Nephron progenitor cell (in vitro differentiated cells): Measurements from ENCODE around the gene PITX3.
A peak's percentile ranks its signal among the peaks of the same experiment; 100 is the strongest.

Source experiments
- DNase-seq: peaks from one replicate; pipeline ENCODE4 v3.0.0; 2021
- H3K27ac Mint-ChIP-seq: 2 replicates; pipeline ENCODE4 v1.8.0; 2021; ENCODE audit warnings: mild to moderate bottlenecking, moderate library complexity, mixed read lengths
- H3K27me3 Mint-ChIP-seq: 2 replicates; pipeline ENCODE4 v1.8.0; 2021; ENCODE audit warnings: mild to moderate bottlenecking, low read depth, mixed read lengths; ENCODE audit not compliant: poor library complexity
- H3K36me3 Mint-ChIP-seq: 2 replicates; pipeline ENCODE4 v1.8.0; 2021; ENCODE audit warnings: low read depth, mixed read lengths
- H3K4me1 Mint-ChIP-seq: 2 replicates; pipeline ENCODE4 v1.8.0; 2021; ENCODE audit warnings: mixed read lengths
- H3K4me3 Mint-ChIP-seq: 2 replicates; pipeline ENCODE4 v1.8.0; 2021; ENCODE audit warnings: mild to moderate bottlenecking, moderate library complexity, mixed read lengths
- H3K9me3 Mint-ChIP-seq: 2 replicates; pipeline ENCODE4 v1.8.0; 2021; ENCODE audit warnings: mild to moderate bottlenecking, moderate library complexity, mixed read lengths
- TF ChIP-seq, protein P1 (sequence below): fragments of 200-600 bp; sonication (generic); IDR thresholded peaks from 2 replicates; pipeline ENCODE4 v1.5.0; 2021; ENCODE audit warnings: antibody characterized with exemption

PITX3 gene

DNA sequence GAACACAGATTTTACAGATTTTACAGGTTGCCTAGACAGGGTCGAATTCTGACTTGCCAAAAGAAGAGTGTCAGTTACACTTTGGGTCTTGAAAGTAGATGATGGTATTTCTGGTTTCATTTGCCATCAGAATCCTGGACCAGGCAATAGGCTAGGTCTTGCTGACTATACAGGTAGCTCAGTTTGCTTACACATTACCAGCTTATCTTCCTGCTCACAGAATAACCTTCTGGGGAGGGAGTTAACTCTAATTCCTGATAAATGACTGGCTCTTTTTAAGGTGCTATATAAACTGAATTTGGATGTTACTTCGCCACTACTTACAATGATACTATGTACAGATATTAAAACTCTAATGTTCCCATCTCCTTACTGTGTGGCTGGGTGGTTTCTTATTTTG is 43.8 kb upstream of the PITX3 start:
- Mint-ChIP-seq H3K4me3 (no peak overlapping the region), H3K27me3 (no peaks in the 10 kb centered on the region), H3K9me3 (no peaks in the 10 kb centered on the region), H3K27ac (no peak overlapping the region), H3K4me1 (peaks cover 36% of the 10 kb centered on the region), H3K36me3 (peaks cover 31% of the 10 kb centered on the region)
- TF ChIP-seq, protein P1, sequence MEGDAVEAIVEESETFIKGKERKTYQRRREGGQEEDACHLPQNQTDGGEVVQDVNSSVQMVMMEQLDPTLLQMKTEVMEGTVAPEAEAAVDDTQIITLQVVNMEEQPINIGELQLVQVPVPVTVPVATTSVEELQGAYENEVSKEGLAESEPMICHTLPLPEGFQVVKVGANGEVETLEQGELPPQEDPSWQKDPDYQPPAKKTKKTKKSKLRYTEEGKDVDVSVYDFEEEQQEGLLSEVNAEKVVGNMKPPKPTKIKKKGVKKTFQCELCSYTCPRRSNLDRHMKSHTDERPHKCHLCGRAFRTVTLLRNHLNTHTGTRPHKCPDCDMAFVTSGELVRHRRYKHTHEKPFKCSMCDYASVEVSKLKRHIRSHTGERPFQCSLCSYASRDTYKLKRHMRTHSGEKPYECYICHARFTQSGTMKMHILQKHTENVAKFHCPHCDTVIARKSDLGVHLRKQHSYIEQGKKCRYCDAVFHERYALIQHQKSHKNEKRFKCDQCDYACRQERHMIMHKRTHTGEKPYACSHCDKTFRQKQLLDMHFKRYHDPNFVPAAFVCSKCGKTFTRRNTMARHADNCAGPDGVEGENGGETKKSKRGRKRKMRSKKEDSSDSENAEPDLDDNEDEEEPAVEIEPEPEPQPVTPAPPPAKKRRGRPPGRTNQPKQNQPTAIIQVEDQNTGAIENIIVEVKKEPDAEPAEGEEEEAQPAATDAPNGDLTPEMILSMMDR: no peak
- DNase-seq: no peak

DNA sequence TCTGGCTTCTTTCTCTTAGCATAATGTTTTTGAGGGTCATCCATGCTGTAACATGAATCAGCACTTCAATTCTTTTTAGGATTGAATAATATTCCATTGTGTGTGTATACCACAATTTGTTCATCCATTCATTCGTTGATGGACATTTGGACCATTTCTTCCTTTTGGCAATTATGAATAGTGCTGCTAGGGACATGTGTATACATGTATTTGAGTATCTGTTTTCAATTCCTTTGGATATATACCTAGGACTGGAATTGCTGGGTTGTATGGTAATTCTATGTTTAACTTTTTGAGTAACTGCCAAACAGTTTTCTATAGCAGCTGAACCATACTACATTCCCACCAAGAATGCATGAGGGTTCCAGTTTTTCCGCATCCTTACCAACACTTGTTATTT is 43.2 kb upstream of the PITX3 start:
- DNase-seq: no peak
- H3K27me3 Mint-ChIP-seq: no peaks in the 10 kb centered on the region
- H3K4me1 Mint-ChIP-seq: peaks cover 42% of the 10 kb centered on the region
- no peak overlapping the region for H3K27ac Mint-ChIP-seq
- no peak overlapping the region for H3K4me3 Mint-ChIP-seq
- no peaks in the 10 kb centered on the region for H3K9me3 Mint-ChIP-seq
- TF ChIP-seq, protein P1: no peak
- peaks cover 30% of the 10 kb centered on the region for H3K36me3 Mint-ChIP-seq

DNA sequence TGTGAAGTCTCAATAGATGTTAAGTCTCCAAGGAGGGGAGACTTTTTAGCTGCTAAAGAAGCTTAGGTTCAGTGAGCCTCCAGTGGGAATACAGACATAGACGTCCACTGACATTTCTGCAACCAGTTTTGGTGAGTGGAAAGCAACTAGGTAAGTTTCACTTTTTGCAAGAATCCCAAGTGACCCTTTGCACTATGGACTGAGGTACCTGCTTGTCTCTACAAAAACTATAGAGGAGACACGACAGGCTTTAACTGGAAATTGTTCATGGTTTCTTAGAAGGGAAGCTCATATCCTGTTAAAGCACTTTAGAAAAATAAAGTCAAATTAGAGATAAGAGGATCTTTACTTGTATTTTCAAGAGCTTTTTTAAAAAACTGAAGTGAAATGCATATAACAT is 42.6 kb upstream of the PITX3 start:
- Mint-ChIP-seq H3K4me3 (no peak overlapping the region), H3K4me1 (peaks cover 48% of the 10 kb centered on the region), H3K27ac (no peak overlapping the region), H3K27me3 (no peaks in the 10 kb centered on the region), H3K36me3 (peaks cover 24% of the 10 kb centered on the region), H3K9me3 (no peaks in the 10 kb centered on the region)
- no peak for DNase-seq
- TF ChIP-seq, protein P1: no peak

DNA sequence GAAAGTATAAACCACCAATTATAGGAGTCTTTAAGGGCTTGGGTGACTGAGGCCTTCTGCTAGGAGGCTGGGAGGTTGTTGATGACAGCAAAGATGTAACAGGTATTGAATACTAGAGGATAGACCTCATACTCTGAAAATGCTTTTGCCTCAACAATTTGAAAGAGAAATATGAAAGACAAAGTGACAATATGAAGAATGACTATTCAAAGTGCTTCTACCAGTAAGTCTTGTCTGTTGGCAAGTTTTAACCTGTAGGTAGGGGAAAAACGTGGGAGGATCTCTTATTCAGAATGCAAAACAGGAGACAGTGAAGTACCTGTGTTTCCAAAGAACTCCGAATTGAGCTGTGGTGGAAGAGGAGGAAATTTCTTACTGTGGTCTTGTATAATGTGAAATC is 42.2 kb upstream of the PITX3 start:
- H3K27ac Mint-ChIP-seq: no peak overlapping the region

DNA sequence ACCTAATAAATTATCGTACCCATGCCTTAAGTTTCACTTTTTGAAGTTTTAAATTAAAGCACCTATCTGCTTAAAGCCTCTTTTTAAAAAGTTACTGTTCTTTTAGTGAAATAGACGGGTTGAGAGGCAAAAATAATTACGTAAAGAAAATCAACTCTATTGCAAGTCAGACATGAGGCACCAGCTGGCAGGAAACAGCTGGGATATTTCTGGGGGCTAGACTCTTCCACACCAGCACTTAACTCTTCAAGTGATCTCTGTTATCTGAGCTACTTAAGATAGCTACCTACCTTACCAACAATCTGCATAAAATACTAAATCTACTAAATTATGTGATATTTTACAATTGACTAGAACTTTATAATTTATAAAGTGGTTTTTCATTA is 39.8 kb upstream of the PITX3 start:
- no peak for DNase-seq
- no peaks in the 10 kb centered on the region for H3K9me3 Mint-ChIP-seq
- H3K27ac Mint-ChIP-seq: peak overlapping the region; percentile 43
- peaks cover 20% of the 10 kb centered on the region for H3K36me3 Mint-ChIP-seq
- no peaks in the 10 kb centered on the region for H3K27me3 Mint-ChIP-seq
- TF ChIP-seq, protein P1: no peak
- H3K4me1 Mint-ChIP-seq: peaks cover 41% of the 10 kb centered on the region
- H3K4me3 Mint-ChIP-seq: no peak overlapping the region

More for the DNA sequence above, 42.2 kb upstream of the PITX3 start:
- no peaks in the 10 kb centered on the region for H3K9me3 Mint-ChIP-seq
- peaks cover 28% of the 10 kb centered on the region for H3K36me3 Mint-ChIP-seq
- H3K4me1 Mint-ChIP-seq: peaks cover 51% of the 10 kb centered on the region
- H3K27me3 Mint-ChIP-seq: no peaks in the 10 kb centered on the region
- DNase-seq: no peak
- TF ChIP-seq, protein P1: no peak
- no peak overlapping the region for H3K4me3 Mint-ChIP-seq

DNA sequence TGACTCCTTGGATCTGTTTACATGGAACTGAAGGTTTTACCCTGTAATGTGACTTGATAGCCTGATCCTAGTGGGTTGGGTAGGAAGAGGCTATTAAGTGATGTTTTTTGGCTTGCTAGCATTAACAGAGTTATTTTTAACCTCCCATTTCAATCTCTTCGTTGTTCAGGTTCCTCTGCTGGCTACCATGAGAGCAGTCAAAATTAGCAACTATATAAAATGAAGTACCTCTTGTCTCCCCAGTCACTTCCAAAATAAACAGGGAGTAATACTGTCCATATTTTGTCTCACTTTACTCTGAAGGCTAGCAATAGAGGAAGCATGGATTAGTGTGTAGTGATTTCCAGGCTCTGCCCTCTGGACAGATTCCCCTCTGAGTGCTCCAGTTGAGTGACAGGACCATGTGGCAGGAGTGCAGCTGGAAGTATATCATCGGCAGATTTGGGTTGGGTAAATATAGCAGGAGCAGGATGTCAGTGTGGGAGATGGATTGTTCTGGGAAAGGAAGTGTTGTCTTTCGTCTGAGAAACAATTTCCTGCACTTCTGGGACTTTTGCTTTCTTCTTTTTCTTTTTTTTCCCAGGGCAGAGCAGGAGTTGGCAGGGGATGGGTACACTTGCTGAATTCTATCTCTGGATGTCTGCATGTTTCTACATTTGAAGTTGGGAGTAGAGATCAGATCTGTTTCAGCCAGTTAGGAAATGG is 39.2 kb upstream of the PITX3 start:
- no peak for DNase-seq
- Mint-ChIP-seq H3K4me1 (peaks cover 36% of the 10 kb centered on the region), H3K27me3 (no peaks in the 10 kb centered on the region), H3K27ac (peak overlapping the region; percentile 43), H3K9me3 (no peaks in the 10 kb centered on the region), H3K36me3 (peaks cover 20% of the 10 kb centered on the region), H3K4me3 (peak overlapping the region; percentile 39)
- TF ChIP-seq, protein P1: no peak
